HepG2 (cell line): ENCODE data around the gene COQ5. TPM values are rescaled to one million over a fixed set of nuclear protein-coding genes. Genes with fewer than 3 reads are reported as not detected.

Source experiments
- ARNT ChIP-seq: fragments of 450-650 bp; IDR thresholded peaks from 2 replicates; pipeline ENCODE4 v1.6.1; 2017
- ASH2L ChIP-seq: fragments of 300-600, 200-600 bp; sonication (generic); IDR thresholded peaks from 2 replicates; pipeline ENCODE4 v1.7.0; 2017; ENCODE audit warnings: low read depth, mild to moderate bottlenecking, moderate library complexity, mixed read lengths, low read length; ENCODE audit not compliant: insufficient read length
- GABPB1 ChIP-seq: IDR thresholded peaks from 2 replicates; pipeline ENCODE4 v1.6.1; 2016; ENCODE audit warnings: mild to moderate bottlenecking, missing genetic modification reagents, moderate library complexity, missing compliant biosample characterization
- HOXA3 ChIP-seq: sonication (generic); formaldehyde crosslinking; IDR thresholded peaks from 2 replicates; pipeline ENCODE4 v1.5.0; 2020; ENCODE audit warnings: missing genetic modification reagents
- MAFG ChIP-seq: sonication (generic); formaldehyde crosslinking; IDR thresholded peaks from 2 replicates; pipeline ENCODE4 v1.5.1; 2020; ENCODE audit warnings: mild to moderate bottlenecking, missing genetic modification reagents
- RAD21 ChIP-seq: fragments of 450-650 bp; formaldehyde crosslinking; IDR thresholded peaks from 2 replicates; pipeline ENCODE4 v1.5.0; 2020; ENCODE audit warnings: mild to moderate bottlenecking
- TGIF2 ChIP-seq: IDR thresholded peaks from 2 replicates; pipeline ENCODE4 v1.6.1; 2016; ENCODE audit warnings: control low read depth, missing compliant biosample characterization
- ZNF432 ChIP-seq: sonication (generic); formaldehyde crosslinking; IDR thresholded peaks from 2 replicates; pipeline ENCODE4 v1.5.0; 2020; ENCODE audit warnings: missing genetic modification reagents, mild to moderate bottlenecking, borderline replicate concordance
- ZNF720 ChIP-seq: sonication (generic); formaldehyde crosslinking; IDR thresholded peaks from 2 replicates; pipeline ENCODE4 v1.4.0; 2020; ENCODE audit warnings: missing genetic modification reagents
- ZNF891 ChIP-seq: sonication (generic); formaldehyde crosslinking; IDR thresholded peaks from 2 replicates; pipeline ENCODE4 v1.5.0; 2020; ENCODE audit warnings: mild to moderate bottlenecking, missing genetic modification reagents
- ZSCAN21 ChIP-seq: sonication (generic); formaldehyde crosslinking; IDR thresholded peaks from 2 replicates; pipeline ENCODE4 v1.8.0; 2022; ENCODE audit warnings: mild to moderate bottlenecking, missing genetic modification reagents, moderate library complexity, borderline replicate concordance
- ZSCAN31 ChIP-seq: sonication (generic); formaldehyde crosslinking; IDR thresholded peaks from 2 replicates; pipeline ENCODE4 v1.5.0; 2020; ENCODE audit warnings: low read depth, mild to moderate bottlenecking, missing genetic modification reagents
- polyA plus RNA-seq, 8 experiments: library from polyadenylated mRNA; depleted of rRNA in 3 of 8; stranded (reverse) in 7 of 8; unstranded in 1 of 8; fragments of >200 nt; fragmentation: Illumina TruSeq in 4 of 8; extraction: Trizol in 4 of 8; gene quantifications; 2 replicates each; pipeline versions ENCODE4 v1.2.1 to v1.2.3, GENCODE V29; 2011 to 2016; ENCODE audit warnings: low read depth in 4 of 8, missing spikeins in 1 of 8, mixed read lengths in 1 of 8; ENCODE audit not compliant: insufficient read depth in 1 of 8
- total RNA-seq, 5 experiments: library from RNA; depleted of rRNA; stranded (reverse); fragments of >200 nt; fragmentation: Illumina TruSeq; extraction: Trizol; gene quantifications; 2 replicates each; pipeline ENCODE4 v1.2.3, GENCODE V29; 2016; ENCODE audit warnings: low read depth in 1 of 5
- TF ChIP-seq, protein P1 (sequence below): sonication (generic); formaldehyde crosslinking; IDR thresholded peaks from 2 replicates; pipeline ENCODE4 v1.4.0; 2020; ENCODE audit warnings: mild to moderate bottlenecking, missing genetic modification reagents
- TF ChIP-seq, protein P2 (sequence below), 2 experiments: sonication (generic) in 1 of 2; formaldehyde crosslinking in 1 of 2; IDR thresholded peaks; 2 replicates each; pipeline versions ENCODE4 v1.4.0 to v1.6.1; 2018 to 2020; ENCODE audit warnings: missing genetic modification reagents in 2 of 2, borderline replicate concordance in 1 of 2, low read depth in 1 of 2, mild to moderate bottlenecking in 1 of 2, missing biosample characterization in 1 of 2
- TF ChIP-seq, protein P3 (sequence below): sonication (generic); formaldehyde crosslinking; IDR thresholded peaks from 2 replicates; pipeline ENCODE4 v1.4.0; 2020; ENCODE audit warnings: missing genetic modification reagents, mild to moderate bottlenecking, borderline replicate concordance

The COQ5 gene
- total and polyA plus RNA-seq, 2 of the 13 experiments (the other 11 are each of a cell fraction or from before 2014, with no cell fraction given): 36.4 to 41.5 TPM

DNA sequence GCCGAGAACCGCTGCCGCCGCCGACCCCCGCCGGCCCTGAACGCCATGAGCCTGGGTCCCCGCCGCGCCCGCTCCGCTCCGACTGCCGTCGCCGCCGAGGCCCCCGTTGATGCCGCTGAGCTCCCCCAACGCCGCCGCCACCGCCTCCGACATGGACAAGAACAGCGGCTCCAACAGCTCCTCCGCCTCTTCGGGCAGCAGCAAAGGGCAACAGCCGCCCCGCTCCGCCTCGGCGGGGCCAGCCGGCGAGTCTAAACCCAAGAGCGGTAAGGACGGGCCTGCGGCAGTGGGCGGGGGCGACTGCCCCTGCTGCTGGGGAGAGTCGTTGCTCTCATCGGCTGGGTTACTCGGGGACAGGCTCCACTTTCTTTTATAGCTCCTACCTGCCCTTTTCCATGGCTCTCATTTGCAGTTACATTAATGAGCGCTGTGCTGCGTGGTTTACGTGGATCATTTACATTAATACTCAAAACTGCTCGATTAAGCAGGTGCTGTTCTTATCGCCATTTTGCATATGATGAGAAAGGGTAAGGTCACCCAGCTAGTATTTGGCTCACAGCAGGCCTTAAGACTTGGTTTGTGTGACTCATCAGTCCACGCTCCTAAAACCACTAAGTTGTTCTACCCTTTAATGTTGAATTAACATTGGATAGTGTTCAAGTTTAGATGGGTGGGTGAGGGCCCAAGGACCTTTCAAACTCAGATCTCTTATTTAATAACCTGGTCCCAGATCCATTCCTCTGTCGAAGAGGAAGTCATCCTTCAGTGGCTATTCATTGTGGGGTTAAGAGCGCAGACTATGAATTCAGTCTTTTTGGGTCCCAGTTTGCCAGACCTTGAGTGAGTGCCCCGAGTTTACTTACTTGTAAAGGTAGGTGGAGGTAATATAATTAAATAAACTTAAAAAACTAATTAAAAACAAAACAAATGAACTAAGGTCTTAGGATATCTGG is 6.0 kb upstream of the COQ5 start (continued):
- TF ChIP-seq, protein P1, sequence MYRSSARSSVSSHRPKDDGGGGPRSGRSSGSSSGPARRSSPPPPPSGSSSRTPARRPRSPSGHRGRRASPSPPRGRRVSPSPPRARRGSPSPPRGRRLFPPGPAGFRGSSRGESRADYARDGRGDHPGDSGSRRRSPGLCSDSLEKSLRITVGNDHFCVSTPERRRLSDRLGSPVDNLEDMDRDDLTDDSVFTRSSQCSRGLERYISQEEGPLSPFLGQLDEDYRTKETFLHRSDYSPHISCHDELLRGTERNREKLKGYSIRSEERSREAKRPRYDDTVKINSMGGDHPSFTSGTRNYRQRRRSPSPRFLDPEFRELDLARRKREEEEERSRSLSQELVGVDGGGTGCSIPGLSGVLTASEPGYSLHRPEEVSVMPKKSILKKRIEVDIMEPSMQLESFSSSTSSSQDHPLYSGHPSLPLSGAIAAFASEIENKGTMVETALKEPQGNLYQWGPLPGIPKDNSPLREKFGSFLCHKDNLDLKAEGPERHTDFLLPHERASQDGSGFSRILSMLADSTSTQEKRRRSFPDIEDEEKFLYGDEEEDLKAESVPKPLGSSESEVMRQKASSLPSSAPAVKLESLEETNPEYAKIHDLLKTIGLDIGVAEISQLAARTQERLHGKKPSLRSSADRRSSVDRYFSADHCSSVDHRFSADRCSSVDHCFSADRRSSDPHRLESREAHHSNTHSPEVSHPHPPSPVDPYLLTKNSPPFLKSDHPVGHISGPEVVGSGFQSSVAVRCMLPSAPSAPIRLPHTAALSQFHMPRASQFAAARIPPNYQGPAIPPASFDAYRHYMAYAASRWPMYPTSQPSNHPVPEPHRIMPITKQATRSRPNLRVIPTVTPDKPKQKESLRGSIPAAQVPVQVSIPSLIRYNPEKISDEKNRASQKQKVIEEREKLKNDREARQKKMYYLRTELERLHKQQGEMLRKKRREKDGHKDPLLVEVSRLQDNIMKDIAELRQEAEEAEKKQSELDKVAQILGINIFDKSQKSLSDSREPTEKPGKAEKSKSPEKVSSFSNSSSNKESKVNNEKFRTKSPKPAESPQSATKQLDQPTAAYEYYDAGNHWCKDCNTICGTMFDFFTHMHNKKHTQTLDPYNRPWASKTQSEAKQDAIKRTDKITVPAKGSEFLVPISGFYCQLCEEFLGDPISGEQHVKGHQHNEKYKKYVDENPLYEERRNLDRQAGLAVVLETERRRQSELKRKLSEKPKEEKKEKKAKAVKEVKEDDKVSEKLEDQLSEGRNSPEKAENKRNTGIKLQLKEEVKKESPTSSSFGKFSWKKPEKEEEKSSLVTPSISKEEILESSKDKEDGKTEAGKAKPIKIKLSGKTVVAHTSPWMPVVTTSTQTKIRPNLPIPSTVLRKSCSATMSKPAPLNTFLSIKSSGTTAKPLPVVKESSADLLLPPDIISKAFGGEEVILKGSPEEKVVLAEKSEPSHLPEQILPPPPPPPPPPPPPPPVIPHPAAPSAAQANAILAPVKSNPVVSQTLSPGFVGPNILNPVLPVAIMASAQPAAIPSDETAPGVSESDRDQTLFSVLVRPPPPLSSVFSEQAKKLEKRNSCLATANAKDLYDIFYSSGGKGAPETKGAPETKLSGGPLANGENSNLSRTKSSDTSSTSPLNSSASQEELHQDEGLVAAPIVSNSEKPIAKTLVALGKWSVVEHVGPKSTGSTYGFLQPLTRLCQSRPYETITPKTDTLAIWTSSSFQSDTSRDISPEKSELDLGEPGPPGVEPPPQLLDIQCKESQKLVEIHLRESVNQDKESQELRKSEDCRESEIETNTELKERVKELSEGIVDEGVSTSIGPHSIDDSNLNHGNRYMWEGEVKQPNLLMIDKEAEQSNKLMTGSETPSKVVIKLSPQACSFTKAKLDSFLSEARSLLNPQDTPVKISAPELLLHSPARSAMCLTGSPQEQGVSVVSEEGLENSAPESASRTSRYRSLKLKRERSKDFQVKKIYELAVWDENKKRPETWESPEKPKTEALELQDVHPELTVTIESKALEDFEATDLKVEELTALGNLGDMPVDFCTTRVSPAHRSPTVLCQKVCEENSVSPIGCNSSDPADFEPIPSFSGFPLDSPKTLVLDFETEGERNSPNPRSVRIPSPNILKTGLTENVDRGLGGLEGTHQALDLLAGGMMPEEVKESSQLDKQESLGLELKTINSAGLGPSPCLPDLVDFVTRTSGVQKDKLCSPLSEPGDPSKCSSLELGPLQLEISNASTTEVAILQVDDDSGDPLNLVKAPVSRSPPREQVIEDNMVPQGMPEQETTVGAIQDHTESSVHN (CRISPR knock-in tag): no peak
- TF ChIP-seq HOXA3 (CRISPR knock-in tag): no peak
- no peak for TF ChIP-seq MAFG (CRISPR knock-in tag)
- TF ChIP-seq, protein P2, sequence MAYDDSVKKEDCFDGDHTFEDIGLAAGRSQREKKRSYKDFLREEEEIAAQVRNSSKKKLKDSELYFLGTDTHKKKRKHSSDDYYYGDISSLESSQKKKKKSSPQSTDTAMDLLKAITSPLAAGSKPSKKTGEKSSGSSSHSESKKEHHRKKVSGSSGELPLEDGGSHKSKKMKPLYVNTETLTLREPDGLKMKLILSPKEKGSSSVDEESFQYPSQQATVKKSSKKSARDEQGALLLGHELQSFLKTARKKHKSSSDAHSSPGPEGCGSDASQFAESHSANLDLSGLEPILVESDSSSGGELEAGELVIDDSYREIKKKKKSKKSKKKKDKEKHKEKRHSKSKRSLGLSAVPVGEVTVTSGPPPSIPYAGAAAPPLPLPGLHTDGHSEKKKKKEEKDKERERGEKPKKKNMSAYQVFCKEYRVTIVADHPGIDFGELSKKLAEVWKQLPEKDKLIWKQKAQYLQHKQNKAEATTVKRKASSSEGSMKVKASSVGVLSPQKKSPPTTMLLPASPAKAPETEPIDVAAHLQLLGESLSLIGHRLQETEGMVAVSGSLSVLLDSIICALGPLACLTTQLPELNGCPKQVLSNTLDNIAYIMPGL (CRISPR knock-in tag; IDR thresholded peaks at IDR 0.05; ENCODE audit: borderline replicate concordance in 1 of 2, low read depth in 1 of 2): peak; percentile 33 to 85; a peak in 3 of 4 replicates
- no peak for TF ChIP-seq RAD21 (CRISPR knock-in tag)
- peak; percentile 48; the same call in 1 of the 2 replicates for TF ChIP-seq GABPB1 (CRISPR knock-in tag)
- TF ChIP-seq TGIF2 (CRISPR knock-in tag): peak; percentile 43; the same call in 1 of the 2 replicates
- TF ChIP-seq ZNF432 (CRISPR knock-in tag): no peak
- 0 out of 2 replicates have a peak, but pooled peaks have one; percentile 57 for TF ChIP-seq ZSCAN31 (CRISPR knock-in tag)
- TF ChIP-seq ZNF891 (CRISPR knock-in tag): no peak
- no peak for TF ChIP-seq ZNF720 (CRISPR knock-in tag)
- no peak for TF ChIP-seq ZSCAN21 (CRISPR knock-in tag)
- peak; percentile 86 for TF ChIP-seq ASH2L
- TF ChIP-seq, protein P3, sequence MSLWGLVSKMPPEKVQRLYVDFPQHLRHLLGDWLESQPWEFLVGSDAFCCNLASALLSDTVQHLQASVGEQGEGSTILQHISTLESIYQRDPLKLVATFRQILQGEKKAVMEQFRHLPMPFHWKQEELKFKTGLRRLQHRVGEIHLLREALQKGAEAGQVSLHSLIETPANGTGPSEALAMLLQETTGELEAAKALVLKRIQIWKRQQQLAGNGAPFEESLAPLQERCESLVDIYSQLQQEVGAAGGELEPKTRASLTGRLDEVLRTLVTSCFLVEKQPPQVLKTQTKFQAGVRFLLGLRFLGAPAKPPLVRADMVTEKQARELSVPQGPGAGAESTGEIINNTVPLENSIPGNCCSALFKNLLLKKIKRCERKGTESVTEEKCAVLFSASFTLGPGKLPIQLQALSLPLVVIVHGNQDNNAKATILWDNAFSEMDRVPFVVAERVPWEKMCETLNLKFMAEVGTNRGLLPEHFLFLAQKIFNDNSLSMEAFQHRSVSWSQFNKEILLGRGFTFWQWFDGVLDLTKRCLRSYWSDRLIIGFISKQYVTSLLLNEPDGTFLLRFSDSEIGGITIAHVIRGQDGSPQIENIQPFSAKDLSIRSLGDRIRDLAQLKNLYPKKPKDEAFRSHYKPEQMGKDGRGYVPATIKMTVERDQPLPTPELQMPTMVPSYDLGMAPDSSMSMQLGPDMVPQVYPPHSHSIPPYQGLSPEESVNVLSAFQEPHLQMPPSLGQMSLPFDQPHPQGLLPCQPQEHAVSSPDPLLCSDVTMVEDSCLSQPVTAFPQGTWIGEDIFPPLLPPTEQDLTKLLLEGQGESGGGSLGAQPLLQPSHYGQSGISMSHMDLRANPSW (CRISPR knock-in tag): no peak
- no peak for TF ChIP-seq ARNT
